Endodermal cell (in vitro differentiated cells): Measurements from ENCODE around the gene PROX2. TPM values are rescaled to one million over a fixed set of nuclear protein-coding genes. Genes with fewer than 3 reads are reported as not detected.

Experiments
- DNase-seq: peaks from one replicate; pipeline ENCODE4 v3.0.0-alpha.2; 2017
- H3K27ac ChIP-seq: 2 replicates; pipeline ENCODE4 v1.5.1; 2013; ENCODE audit warnings: mild to moderate bottlenecking, low read depth, low read length, moderate library complexity
- H3K27me3 ChIP-seq: 2 replicates; pipeline ENCODE4 v1.6.1; 2013; ENCODE audit warnings: mild to moderate bottlenecking, low read length, moderate library complexity; ENCODE audit not compliant: insufficient read depth, control insufficient read depth, poor library complexity, severe bottlenecking
- H3K36me3 ChIP-seq: 2 replicates; pipeline ENCODE4 v1.7.0; 2013; ENCODE audit warnings: mild to moderate bottlenecking, low read length, moderate library complexity; ENCODE audit not compliant: control insufficient read depth, insufficient read depth
- H3K4me1 ChIP-seq: one replicate; pipeline ENCODE4 v1.7.0; 2013; ENCODE audit warnings: low read length; ENCODE audit not compliant: control insufficient read depth, insufficient read depth
- H3K4me3 ChIP-seq: 2 replicates; pipeline ENCODE4 v1.5.1; 2013; ENCODE audit warnings: mild to moderate bottlenecking, low read length, moderate library complexity
- H3K9ac ChIP-seq: 2 replicates; pipeline ENCODE4 v1.6.1; 2013; ENCODE audit warnings: mild to moderate bottlenecking, low read length, moderate library complexity; ENCODE audit not compliant: poor library complexity, severe bottlenecking; ENCODE audit errors: extremely low read depth
- H3K9me3 ChIP-seq: 2 replicates; pipeline ENCODE4 v1.6.1; 2013; ENCODE audit warnings: mild to moderate bottlenecking, low read length, moderate library complexity; ENCODE audit not compliant: control insufficient read depth
- H3K27ac Mint-ChIP-seq: 2 replicates; pipeline ENCODE4 v1.8.0; 2020; ENCODE audit warnings: mixed read lengths
- H3K27me3 Mint-ChIP-seq: 2 replicates; pipeline ENCODE4 v1.8.0; 2021; ENCODE audit warnings: mild to moderate bottlenecking, mixed read lengths; ENCODE audit not compliant: insufficient read depth
- H3K36me3 Mint-ChIP-seq: 2 replicates; pipeline ENCODE4 v1.8.0; 2020; ENCODE audit warnings: low read depth, mixed read lengths
- H3K4me1 Mint-ChIP-seq: 2 replicates; pipeline ENCODE4 v1.8.0; 2020; ENCODE audit warnings: mixed read lengths
- H3K4me3 Mint-ChIP-seq: 2 replicates; pipeline ENCODE4 v1.8.0; 2020; ENCODE audit warnings: mild to moderate bottlenecking, moderate library complexity, mixed read lengths
- H3K9me3 Mint-ChIP-seq: 2 replicates; pipeline ENCODE4 v1.8.0; 2020; ENCODE audit warnings: mild to moderate bottlenecking, mixed read lengths
- CTCF ChIP-seq: fragments of 200-600 bp; sonication (generic); conservative IDR thresholded peaks from 2 replicates; pipeline ENCODE4 v1.5.0; 2021; ENCODE audit warnings: antibody characterized with exemption, mild to moderate bottlenecking
- WGBS, 2 experiments: methylation state at CpG; one replicate each; pipeline versions ENCODE4 v1.1.5 to v1.1.7; 2013; ENCODE audit warnings: missing lambda C conversion rate in 2 of 2, mixed read lengths in 1 of 2; ENCODE audit not compliant: insufficient coverage in 1 of 2, insufficient read length in 1 of 2; 5-methylcytosine and 5-hydroxymethylcytosine counted together
- total RNA-seq, 2 donors: library from RNA; stranded (reverse); fragmentation: NEBNext Ultra II Directional in 1 of 2; extraction: Animal tissue kit (Norgen Biotek cat#: 25700) in 1 of 2; gene quantifications; 2 replicates in 1 of 2; 3 replicates in 1 of 2; pipeline ENCODE4 v1.2.1, GENCODE V29; 2021

PROX2 gene
- total RNA-seq, 2 donors from 2014 or later, result not detected

- Histone ChIP-seq H3K4me1 (no peaks in the 10 kb centered on the region), H3K27ac (no peak overlapping the region), H3K27me3 (no peaks in the 10 kb centered on the region), H3K36me3 (peaks cover 14% of the 10 kb centered on the region), H3K9me3 (no peaks in the 10 kb centered on the region), H3K9ac (no peak overlapping the region), H3K4me3 (no peak overlapping the region)
- Mint-ChIP-seq H3K4me3 (no peak overlapping the region), H3K27ac (no peak overlapping the region), H3K27me3 (no peaks in the 10 kb centered on the region), H3K9me3 (no peaks in the 10 kb centered on the region), H3K4me1 (no peaks in the 10 kb centered on the region), H3K36me3 (peaks cover 4% of the 10 kb centered on the region)
- DNase-seq, result no peak
- TF ChIP-seq CTCF, result no peak
- 88 to 99% methylated on average over 10 to 14 of the region's 14 CpGs for WGBS, 2 experiments
Measured at GRCh38 chr14:74909501-74909900, 33.6 kb upstream of the PROX2 start.

GRCh38 chr14:74908861-74909341 is 33.0 kb upstream of the PROX2 start:
- Histone ChIP-seq H3K4me1 (no peaks in the 10 kb centered on the region), H3K27me3 (no peaks in the 10 kb centered on the region), H3K9ac (no peak overlapping the region), H3K27ac (no peak overlapping the region), H3K9me3 (no peaks in the 10 kb centered on the region), H3K36me3 (peaks cover 19% of the 10 kb centered on the region), H3K4me3 (no peak overlapping the region)
- Mint-ChIP-seq H3K9me3 (no peaks in the 10 kb centered on the region), H3K27me3 (no peaks in the 10 kb centered on the region), H3K4me3 (no peak overlapping the region), H3K36me3 (peaks cover 7% of the 10 kb centered on the region), H3K4me1 (no peaks in the 10 kb centered on the region), H3K27ac (peak overlapping the region; percentile 61)
- WGBS, 2 experiments, result 93 to 96% methylated on average over 3 to 9 of the region's 9 CpGs
- no peak for TF ChIP-seq CTCF
- no peak for DNase-seq

- Mint-ChIP-seq H3K9me3 (no peaks in the 10 kb centered on the region), H3K27ac (no peak overlapping the region)
- TF ChIP-seq CTCF, result no peak
Measured at GRCh38 chr14:74907744-74908143, 31.8 kb upstream of the PROX2 start.

More at GRCh38 chr14:74907744-74908143, 31.8 kb upstream of the PROX2 start:
- Mint-ChIP-seq H3K36me3 (peaks cover 17% of the 10 kb centered on the region), H3K27me3 (no peaks in the 10 kb centered on the region), H3K4me3 (no peak overlapping the region), H3K4me1 (peaks cover 6% of the 10 kb centered on the region)
- no peak overlapping the region for H3K4me3 ChIP-seq
- peaks cover 29% of the 10 kb centered on the region for H3K36me3 ChIP-seq
- WGBS, 2 experiments, result 94 to 100% methylated on average over 2 to 6 of the region's 6 CpGs
- H3K27ac ChIP-seq, result no peak overlapping the region
- no peak for DNase-seq
- no peaks in the 10 kb centered on the region for H3K9me3 ChIP-seq
- H3K27me3 ChIP-seq, result no peaks in the 10 kb centered on the region
- no peaks in the 10 kb centered on the region for H3K4me1 ChIP-seq
- no peak overlapping the region for H3K9ac ChIP-seq
